A549 treated with AZD2906 at 1 μM for 4 hours (cell line): ENCODE data around the gene CSRP1. TPM values are rescaled to one million over a fixed set of nuclear protein-coding genes. Genes with fewer than 3 reads are reported as not detected.

Experiments
- total RNA-seq: library from RNA; stranded (reverse); fragments of 200-300 nt; extraction: Qiagen RNA extraction; gene quantifications from 5 replicates; pipeline ENCODE4 v1.2.3, GENCODE V29; 2022

Gene CSRP1
- 364 to 621 TPM (median 381 TPM) in 5 replicates for total RNA-seq

DNA sequence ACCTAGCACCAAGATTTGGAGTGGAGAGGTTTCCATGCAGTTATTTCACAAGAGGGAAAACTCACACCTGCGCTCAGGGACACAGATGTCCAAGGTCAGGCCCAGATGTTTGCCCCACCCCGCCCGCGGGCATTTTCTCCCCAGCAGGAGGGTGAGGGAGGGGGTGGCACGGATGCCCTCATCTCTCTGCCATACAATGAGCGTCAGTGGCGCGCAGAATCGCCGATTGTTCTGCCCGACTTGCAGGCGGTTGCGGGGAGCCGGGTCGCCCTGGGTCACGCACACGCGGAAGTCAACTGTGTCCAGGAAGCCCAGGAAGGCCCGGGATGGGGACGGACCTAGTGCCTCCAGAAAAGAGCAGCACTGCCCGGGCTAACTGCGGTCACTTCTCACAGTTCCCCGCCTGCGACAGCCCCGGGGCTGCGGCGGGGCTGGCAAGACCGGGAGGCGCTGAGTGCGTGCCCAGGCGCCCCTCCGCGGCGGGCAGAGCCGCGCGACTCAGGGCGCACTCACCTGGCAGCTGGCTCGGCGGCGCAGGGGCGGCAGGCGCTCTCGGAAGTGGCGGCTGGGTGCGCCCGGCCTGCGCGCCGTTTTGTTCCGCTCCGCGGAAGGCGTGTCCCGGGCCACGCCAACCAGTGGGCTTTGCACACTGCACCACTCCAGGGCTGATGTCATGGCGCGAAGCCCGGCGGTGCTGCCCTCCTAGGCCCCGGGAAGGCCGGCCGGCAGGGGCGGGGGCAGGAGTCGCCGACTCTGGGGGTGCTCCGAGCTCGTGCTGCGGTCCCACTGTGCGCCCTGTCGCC lies at the start of gene CSRP1:
Gene CSRP1, minus strand, starts transcription at position 567 of the 803 bp plus-strand sequence. CDS start 10,820 bp downstream, outside the sequence.

DNA sequence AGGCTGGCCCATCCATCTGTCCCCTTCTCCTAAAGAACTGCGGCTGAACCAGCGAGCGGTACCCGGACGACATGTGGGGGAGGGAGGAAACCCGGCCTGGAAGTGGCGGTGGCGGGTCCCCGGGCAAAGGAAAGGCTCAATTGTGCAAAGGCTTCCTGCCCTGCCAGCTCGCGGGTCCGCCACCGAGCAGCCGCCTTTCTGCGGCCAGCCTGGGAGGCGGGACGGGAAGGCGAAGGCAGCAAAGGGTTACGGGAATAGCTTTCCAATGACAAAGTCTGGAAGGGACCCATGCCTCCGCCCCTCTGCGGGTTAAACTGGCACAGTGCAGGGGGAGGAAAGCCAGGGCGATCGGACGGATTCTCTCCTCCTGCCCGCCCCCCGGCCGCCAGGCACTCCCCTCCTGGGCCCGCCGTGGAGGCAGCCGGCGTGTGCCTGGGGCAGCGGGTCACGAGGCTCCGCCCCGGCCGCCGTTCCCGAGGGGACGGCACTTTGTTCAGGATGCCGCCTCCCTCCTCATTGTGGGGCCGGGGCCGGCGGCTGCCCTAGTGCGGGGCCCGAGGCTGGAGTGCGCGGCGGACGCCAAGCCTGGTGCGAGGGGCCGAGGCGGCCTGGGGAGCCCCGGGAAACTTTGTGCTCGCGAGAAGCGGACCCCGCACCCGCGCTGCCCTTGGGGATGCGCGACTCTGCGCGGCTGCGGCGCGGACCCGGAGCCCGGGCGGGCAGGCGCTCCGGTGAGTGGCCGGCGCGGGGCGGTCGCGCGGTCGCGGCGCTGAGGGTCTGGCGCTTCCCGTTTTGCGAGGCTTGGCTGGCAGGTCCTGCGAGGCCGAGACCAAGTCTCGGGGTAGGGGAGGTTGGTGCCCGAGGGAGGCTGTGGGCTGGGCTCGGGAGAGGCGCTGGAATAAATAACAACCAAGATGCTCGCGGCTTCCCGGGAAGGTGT lies 32.0 kb upstream of the CSRP1 start, which contains the start of gene NAV1:
Gene NAV1, plus strand, starts transcription at position 516 of the 940 bp plus-strand sequence. CDS start 83,758 bp downstream, outside the sequence.

DNA sequence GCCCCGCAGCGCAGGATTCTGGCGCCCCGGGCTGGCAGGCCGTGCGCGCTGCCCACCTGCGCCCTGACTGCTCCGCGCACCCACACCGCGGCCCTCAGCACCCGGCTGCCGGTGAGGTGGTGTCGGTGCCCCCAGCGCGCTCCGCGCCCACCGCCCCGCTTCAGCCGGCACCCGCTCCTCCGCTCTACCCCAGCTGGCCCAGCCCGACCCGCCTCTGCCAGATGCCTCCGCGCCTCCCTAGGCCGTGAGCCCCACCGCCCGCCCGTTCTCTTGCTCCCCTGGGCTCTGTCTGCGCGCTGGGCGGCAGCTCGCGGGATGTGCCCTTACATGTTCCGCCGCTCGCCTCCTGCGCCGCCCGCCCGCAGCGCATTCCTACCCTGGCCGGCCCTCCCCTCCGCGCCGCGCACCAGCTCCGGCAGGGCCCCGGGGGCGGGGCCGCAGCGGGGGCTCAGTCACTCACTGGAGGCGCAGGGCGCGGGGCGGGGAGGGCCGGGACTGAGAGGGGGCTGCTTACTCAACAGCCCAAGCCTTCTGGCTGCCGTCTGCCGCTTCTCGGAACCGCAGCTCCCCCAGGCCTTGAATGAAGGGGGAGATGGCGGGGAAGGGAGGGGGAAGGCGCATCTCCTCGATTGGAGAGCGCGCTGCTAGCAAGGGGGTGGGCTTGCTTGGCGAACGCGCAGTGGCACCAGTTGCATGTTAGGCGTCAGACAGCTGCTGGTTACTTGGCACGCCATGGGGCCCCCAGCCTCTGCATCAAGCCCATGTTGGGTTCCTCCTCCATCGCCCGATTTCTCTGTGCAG lies 37.9 kb downstream of the CSRP1 start, which contains the start of gene PHLDA3:
Gene PHLDA3, minus strand, starts transcription at position 345 of the 801 bp plus-strand sequence. CDS start 402 bp downstream, outside the sequence.

Other genes with a start within 250 kb of the CSRP1 start
- gene PKP1, start 223.6 kb downstream of the CSRP1 start, total RNA-seq, result 0.02 to 0.07 TPM (median 0.05 TPM) in 5 replicates
- 0.14 to 0.40 TPM (median 0.20 TPM) in 5 replicates for gene TNNT2, start 129.4 kb downstream of the CSRP1 start, total RNA-seq
- gene LAD1, start 107.8 kb downstream of the CSRP1 start, total RNA-seq, result 0.63 to 1.3 TPM (median 1.0 TPM) in 5 replicates
- not detected in 5 replicates for gene TNNI1, start 85.4 kb downstream of the CSRP1 start, total RNA-seq
- 93.9 to 183 TPM (median 154 TPM) in 5 replicates for gene PHLDA3, start 37.9 kb downstream of the CSRP1 start, total RNA-seq
- 4.2 to 7.5 TPM (median 6.0 TPM) in 5 replicates for gene NAV1, start 32.0 kb upstream of the CSRP1 start, total RNA-seq